Inflammatory macrophage treated with lipopolysaccharide for 1 hour (primary cell): ENCODE results near the gene ZNF518A.
"Not testable (repeated sequence)": the region's sequence is repeated elsewhere in the genome, so short reads cannot be mapped to it uniquely, and the experiment has no call there.

Experiments
- DNase-seq, 2 donors: peaks; one replicate each; pipeline ENCODE4 v3.0.0-alpha.2; 2020 to 2022

ZNF518A gene

DNA sequence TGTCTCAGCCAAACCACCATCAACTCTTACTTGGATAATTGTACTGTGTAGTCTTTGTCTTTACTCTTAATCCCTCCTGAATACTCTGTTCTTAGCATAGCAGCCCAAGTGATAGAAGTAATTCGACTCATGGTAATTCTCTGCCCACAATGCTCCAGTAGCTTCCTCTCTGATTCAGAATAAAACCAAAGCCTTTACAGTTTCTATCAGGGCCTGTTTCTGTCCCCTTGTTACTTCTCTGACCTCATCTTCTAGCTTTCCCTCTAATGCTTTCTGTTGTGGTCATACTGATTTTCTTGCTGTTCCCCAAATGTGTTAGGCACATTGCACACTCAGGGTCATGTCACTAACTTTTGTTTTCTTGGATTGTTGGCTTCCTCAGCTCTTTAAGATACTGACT, 8.0 kb downstream of the ZNF518A start:
- no peak for DNase-seq

DNA sequence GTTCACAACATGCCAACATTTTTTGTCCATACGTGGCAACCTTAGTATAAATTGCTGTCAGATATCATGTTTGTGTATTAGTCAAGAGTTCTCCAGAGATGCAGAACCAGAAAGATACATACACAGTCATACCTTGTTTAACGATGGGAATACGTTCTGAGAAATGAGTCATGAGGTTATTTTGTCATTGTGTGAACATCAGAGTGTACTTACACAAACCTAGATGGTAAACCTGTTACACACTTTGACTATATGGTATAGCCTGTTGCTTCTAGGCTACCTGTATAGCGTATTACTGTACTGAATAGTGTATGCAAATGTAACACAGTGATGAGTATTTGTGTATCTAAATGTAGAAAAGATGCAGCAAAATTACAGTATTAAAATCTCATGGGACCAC, 22.3 kb downstream of the ZNF518A start:
- DNase-seq = no peak

DNA sequence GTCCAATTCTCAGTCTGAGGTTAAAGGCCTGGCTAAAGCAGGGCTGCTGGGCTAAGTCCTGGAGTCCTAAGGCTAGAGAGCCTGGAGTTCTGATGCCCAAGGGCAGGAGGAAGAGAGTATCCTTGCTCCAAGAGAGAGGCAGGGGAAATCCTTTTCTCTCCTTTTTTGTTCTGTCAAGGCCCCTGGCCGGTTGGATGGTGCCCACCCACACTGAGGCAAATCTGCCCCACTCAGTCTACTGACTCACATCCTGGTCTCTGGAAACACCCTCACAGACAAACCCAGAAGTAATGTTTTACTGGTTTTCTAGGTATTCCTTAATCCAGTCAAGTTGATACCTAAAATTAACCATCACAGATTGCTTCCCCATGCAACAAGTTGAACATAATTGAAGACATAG, 23.0 kb downstream of the ZNF518A start:
- no peak for DNase-seq

DNA sequence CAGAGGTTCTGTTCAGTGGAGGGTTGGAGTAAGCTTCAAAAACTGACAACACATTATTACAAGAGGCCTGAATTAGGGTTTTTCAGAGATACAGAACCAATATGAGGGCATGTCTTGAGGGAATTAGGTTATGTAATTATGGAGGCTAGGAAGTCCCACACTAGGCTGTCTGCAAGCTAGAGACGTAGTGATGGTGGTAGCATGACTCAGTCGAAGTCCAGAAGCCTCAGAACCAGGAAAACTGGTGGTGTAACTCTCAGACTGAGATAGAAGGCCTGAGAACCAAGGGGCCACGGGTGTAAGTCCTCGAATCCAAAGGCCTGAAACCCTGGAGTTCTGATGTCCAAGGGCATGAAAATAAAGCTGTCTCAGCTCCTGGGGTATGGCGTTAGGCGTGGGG, 35.6 kb downstream of the ZNF518A start:
- DNase-seq = no peak

DNA sequence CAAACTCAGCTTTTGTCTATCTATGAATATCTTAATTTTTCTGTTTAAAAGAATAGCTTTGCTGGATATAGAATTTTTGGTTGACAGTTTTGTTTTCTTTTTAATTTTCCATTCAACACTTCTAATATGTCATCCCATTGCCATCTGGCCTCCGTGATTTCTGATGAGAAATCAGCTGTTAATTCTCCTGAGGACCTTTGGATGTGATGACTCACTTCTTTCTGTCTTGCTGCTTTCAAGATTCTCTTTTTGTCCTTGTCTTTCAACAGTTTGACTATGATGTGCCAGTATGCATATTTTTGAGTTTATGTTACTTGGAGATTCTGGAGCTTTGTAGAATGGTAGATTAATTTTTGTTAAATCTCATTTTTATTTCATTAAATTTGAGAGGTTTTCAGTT, 38.4 kb downstream of the ZNF518A start:
- DNase-seq = no peak

DNA sequence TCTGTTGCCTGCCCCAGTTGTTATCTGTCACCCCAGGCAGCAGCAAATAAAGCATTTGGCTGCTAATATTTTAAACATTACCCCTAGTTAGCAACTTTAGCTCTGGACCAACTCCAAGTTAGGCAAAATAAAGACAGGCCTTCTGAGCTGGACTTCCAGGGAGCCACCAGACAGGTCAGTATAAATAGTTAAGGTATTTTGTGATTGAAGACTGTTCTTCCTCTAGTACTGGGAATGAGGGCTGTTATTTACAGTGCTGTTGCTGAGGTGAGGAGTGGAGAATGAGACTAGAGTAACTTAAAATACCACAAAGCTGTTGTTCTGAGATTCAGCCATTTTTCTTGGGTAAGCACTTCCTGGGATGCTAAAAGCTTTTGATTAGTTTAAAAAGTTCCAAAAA, 40.1 kb downstream of the ZNF518A start:
- no peak for DNase-seq

DNA sequence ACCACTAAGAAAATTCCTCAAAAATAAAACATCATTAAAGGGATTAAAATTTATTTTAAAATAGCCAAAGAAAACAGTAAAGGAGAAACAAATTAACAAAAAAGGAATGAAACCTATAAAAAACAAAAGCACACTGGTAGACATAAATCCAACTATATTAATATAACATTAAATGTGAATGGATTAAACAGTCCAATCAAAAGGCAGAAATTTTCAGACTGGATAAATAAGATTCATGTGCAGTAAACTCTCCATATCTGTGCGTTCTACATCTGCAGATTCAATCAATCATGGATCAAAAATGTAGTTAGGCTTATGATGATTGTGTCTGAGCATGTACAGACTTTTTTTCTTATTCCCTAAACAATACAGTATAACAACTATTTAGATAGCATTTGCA, 42.6 kb downstream of the ZNF518A start:
- DNase-seq = no peak

DNA sequence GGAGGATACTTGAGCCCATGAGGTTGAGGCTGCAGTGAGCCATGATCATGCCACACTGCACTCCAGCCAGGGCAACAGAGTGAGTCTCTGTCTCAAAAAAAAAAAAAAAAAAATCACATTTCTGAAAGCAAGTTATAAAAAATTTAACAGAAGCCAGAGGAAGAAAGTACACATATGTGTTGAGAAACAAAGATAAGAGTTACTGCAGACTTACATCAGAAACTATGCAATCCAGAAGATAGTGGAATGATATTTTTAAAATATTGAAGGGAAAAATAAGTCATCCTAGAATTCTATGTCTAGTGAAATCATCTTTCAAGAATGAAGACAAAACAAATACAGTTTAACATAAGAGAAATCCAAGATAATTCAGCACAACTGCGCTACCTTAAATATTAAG, 46.9 kb downstream of the ZNF518A start:
- no peak for DNase-seq

DNA sequence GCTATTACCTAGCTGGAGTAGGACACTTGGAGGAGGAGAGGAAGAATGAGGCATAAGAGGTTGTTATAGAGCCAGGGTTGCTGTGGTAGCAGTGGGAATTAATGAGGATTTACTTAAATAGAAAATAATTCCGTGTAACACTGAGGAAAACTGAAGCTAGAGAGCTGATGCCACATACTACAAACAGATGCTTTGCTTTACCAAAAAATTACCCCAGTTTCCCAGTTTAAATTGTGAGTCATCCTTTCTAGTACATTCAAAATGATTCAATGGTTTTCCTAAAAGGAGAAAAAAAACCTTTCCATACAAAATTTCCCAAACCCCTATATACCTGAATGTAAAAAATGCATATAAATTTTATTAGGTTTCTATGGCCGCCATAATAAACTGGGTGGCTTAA, 58.3 kb downstream of the ZNF518A start:
- DNase-seq = no peak

DNA sequence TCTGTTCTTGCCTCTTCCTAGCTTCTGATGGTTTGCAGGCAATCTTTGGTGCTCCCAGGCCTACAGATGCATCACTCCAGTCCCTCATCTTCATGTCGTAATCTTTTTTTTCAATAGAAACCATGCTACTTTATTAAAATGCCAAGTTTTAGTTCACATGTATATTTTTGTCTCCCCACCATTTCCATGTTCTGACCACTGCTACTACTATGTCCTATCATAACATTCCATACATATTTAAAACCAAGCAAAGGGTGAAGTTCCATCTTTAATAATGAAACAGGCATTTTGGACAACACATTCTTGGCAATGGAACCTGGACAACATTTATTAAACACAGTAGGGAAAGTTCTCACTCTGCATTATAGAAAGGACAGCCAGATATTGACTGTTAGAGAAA, 58.8 kb downstream of the ZNF518A start:
- no peak for DNase-seq

DNA sequence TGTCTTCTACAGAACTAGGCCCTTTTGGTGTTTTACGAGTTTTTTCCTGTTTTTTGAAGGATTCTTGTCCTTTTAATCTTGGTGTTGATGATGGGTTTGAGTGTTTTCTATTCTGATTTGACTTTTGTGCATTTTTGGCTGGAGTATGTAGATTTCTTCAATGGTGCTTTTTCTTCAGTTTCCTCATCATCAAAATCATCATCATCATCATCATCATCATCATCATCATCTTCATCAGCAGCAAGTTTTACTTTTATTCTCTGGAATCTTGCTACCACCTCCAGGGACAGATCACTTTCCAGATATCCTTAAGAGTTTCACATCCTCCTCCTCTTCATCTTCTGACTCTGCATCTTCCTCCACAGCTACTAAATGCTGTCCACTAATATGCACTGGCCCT, 59.4 kb downstream of the ZNF518A start:
- DNase-seq = not testable (repeated sequence)

DNA sequence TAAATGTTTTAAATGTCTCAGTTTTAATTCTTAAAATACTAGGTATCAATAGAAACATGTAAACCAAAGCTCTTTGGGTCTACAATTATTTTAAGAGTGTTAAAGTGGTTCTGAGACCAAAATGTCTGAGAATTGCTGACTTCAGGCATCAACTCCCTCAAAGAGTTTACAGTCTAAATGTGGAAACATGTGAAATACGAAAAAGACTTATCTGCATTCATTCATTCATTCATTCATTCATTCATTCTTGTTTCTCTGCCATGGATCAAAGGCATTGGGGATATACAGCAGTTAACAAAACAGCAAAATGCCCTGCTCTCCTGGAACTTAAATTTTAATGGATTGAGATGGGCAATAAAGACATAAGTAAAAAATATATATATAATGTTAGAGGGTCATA, 71.4 kb downstream of the ZNF518A start:
- DNase-seq = no peak

DNA sequence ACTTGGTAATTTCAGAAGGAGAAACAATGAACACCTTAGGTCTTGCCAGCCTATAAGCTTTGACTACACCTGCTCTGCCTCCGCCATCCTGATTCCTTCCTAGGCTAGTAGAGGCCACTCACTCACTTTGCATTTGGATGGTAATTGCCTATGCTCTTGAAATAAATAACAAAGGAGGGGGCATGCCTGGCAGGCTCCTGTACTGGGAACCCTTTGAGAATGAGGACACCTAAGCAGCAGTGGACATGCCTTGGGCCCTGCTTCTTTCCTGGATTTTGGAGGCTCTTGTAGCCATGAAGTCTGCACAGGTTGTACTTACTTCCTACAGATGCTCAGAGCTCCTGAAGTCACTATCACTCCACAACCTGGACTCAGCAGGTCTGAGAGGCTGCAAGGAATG, 75.5 kb downstream of the ZNF518A start:
- no peak for DNase-seq

DNA sequence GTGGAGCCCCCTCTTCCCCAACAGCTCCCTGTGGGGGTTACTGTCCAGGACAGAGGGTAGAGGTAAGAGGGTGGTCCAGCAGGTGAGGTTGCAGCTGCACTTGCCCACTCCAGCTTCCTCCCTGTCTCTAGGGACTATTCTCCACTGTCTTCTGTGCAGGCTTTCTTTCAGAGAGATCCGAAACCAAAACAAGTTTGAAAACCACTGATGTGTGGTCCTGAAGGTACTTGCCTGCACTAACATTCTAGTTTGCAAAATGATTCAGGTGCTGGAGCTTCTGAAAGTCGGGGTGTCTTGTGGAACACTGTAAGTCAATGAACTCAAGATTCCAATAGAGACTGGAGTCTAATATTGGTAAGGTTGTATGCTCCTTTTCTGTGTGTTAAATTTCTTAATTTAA, 78.2 kb downstream of the ZNF518A start:
- no peak for DNase-seq

DNA sequence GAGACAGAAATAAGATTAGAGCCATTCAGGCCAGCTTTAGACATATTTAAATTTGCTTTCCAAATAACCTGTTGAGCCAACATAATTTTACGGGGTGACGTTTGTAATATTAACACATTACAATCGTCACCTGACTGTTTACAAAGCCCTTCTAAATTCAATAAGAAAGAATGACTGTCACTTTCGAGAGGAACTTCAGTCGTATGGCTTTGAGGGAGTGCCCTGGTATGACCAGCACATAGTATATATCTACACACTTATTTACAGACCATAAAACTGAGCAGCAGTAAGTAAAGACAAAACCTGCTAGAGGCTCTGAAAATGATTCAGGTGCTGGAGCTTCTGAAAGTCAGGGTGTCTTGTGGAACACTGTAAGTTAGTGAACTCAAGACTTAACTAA, 78.8 kb downstream of the ZNF518A start:
- no peak for DNase-seq

DNA sequence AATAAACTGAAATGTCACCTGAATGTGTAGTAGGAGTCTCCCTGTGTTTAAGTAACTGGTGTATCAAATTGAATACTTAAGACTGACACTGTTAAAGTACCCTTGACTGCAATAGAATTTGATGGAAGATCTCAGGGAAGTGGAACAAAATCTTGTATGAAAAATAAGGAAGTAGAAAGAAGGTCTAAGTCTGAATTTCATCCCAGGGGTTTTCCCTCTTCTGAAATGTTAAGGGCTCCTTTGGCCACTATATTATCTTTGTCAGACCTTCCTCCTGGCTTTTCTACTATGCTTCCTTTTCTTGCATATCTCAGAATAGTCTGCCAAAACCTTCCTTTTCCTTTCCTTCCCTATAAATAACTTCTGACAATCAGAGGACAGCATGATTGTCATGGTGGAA, 81.7 kb downstream of the ZNF518A start:
- peak; percentile 33 to 52 for DNase-seq

DNA sequence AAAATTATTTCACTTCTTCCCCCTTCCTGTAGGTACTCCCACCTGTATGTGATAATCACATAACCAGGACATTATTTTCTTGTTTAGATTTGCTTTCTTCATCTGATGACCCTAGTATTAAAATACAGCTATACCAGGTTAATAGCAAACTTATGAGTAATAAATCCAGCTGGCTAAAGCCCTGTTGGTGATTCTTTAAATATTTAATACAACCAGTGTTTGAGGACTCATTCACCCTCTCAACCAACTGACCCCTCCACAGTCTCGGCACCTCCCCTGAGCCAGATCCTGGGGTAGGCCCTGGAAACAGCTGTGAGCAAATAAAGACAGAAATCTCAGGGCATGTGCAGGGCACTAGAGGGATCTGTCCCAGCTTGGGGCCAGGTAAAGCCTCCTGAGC, 82.8 kb downstream of the ZNF518A start:
- DNase-seq = no peak
